Adipocyte (in vitro differentiated cells): ENCODE measurements around the gene CD58.

Experiments
- DNase-seq: peaks from one replicate; pipeline ENCODE4 v3.0.0-alpha.2; 2015; ENCODE audit warnings: low read depth
- H3K27me3 ChIP-seq: replicated peaks from 2 replicates; pipeline ENCODE4 v1.7.0; 2013; ENCODE audit warnings: mild to moderate bottlenecking, low read length, moderate library complexity; ENCODE audit not compliant: control insufficient read depth, insufficient read depth
- H3K36me3 ChIP-seq: 2 replicates; pipeline ENCODE4 v1.7.0; 2013; ENCODE audit warnings: low read length, mild to moderate bottlenecking, moderate library complexity; ENCODE audit not compliant: control insufficient read depth, insufficient read depth, severe bottlenecking
- H3K4me1 ChIP-seq: 2 replicates; pipeline ENCODE4 v1.7.0; 2013; ENCODE audit warnings: mild to moderate bottlenecking, low read length, moderate library complexity; ENCODE audit not compliant: control insufficient read depth, insufficient read depth
- H3K4me3 ChIP-seq: 2 replicates; pipeline ENCODE4 v1.7.0; 2013; ENCODE audit warnings: mild to moderate bottlenecking, low read length, moderate library complexity
- H3K9ac ChIP-seq: 2 replicates; pipeline ENCODE4 v1.7.0; 2013; ENCODE audit warnings: mild to moderate bottlenecking, low read length, moderate library complexity
- H3K9me3 ChIP-seq: 2 replicates; pipeline ENCODE4 v1.7.0; 2013; ENCODE audit warnings: mild to moderate bottlenecking, low read length, moderate library complexity; ENCODE audit not compliant: control insufficient read depth

Gene CD58

DNA sequence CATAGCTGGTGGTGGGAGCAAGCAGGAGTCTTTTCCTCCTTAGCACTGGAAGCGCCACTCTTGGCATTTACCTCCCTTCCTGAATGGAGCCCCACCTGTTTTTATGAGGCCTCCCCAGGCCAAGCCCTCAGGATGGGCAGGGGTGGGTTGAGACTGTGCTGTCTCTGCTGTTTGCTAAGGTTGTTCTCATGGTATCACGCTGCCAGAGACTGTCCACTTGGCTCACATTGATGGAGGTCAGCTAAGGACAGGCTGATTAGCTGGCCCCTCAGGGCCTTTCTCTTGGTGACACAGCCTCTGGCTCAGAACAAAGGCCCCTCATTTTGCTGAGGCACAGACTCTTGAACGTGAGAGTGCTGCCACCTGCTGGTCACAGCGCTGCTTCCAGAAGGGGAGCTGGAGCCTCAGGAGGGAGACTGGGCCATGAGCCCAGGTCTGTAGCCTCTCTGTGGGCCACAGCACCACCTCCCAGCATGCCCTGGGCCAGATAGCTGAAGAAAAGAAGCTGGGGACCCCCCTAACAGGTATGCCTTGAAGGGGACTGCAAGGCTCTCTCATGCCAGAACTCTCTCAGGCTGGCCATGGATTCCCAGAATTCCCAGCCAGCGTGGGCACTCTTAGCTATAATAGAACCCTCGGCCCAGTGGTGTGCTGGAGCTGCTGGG lies 85.6 kb downstream of the CD58 start:
- Histone ChIP-seq H3K36me3 (no peaks in the 10 kb centered on the region), H3K4me3 (no peak overlapping the region), H3K27me3 (no peaks in the 10 kb centered on the region), H3K4me1 (peaks cover 22% of the 10 kb centered on the region), H3K9ac (peak overlapping the region; percentile 13), H3K9me3 (no peaks in the 10 kb centered on the region)
- DNase-seq: peak; percentile 95

DNA sequence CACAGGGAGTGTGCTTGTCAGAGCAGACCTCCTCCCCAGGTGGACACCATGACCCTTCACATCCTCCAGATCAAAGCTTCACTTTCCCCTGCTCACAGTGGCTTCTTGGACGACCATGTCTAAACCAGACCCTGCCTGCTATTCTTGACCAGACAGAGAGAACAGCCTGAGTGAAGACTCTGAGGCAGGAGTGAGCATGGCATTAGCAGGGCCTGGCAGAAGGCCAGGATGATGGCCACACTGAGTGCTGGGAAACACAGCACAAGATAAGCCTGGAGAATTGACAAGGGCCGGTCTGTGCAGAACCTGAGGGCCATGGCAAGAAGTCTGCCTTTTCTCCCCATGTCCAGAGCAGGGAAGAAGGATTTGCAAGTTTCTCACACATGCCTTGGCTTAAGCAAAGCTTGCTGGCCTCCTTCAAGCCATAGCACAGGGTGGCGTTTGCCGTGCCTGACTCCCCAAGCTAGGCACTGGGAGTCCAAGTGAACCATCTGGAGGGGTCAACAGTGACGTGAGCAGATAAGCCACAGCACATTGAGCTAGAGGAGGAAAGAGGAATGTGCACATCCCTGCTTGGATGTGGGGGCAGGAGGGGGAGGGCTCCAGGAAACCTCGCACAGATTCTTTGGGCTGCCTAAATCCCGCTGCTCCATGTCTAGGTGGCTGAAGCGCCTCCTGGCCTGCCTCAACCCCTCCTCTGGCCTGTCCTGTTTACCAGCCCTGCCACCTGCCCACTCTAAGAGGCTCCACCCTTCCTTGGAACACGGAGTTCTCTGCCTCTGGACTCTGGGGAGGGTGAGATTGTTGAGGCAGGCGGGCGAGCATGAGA lies 87.1 kb downstream of the CD58 start:
- no peak overlapping the region for H3K9ac ChIP-seq
- no peaks in the 10 kb centered on the region for H3K9me3 ChIP-seq
- peaks cover 22% of the 10 kb centered on the region for H3K4me1 ChIP-seq
- H3K27me3 ChIP-seq: no peaks in the 10 kb centered on the region
- H3K36me3 ChIP-seq: no peaks in the 10 kb centered on the region
- no peak overlapping the region for H3K4me3 ChIP-seq
- DNase-seq: no peak

DNA sequence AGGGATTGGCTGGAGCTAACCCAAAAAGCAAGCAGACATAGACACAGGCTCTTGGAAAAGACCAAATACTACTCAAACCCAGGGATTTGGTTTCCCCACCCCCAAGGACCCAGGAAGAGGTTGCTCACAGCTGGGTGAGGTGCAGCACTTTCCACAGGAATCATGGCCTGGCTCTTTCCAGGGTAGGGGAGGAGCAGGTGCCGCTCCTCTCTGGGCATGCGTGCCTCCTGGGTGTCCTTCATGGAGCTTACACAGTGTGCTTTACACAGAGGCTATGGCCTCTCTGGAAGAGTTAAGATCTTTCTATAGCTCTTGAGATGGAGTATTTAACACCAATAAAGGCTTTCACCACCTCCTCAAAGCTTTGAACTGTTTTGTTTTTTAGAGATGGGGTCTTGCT lies 88.3 kb downstream of the CD58 start:
- DNase-seq: no peak
- peaks cover 22% of the 10 kb centered on the region for H3K4me1 ChIP-seq
- H3K27me3 ChIP-seq: no peaks in the 10 kb centered on the region
- H3K4me3 ChIP-seq: no peak overlapping the region
- H3K9ac ChIP-seq: no peak overlapping the region
- no peaks in the 10 kb centered on the region for H3K36me3 ChIP-seq
- no peaks in the 10 kb centered on the region for H3K9me3 ChIP-seq

DNA sequence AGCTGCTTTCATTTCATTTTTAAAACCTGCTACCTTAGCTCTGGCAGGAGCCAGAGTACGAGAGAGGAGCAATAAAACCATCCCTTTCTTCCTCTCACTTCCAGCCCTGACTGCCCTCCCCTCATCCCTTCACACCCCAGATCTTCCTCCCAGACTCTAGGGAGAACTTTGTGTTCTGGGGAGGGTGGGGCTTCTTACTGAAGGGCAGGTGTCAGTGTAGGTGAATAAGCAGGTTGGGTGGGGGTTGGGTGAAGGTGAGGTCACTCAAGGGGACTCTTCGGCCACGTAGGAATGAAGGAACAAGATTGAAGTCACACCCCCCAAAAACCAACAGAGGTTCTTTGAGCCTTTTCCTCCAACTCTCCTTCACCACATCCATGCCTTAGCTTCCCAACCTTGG lies 88.9 kb downstream of the CD58 start:
- H3K9me3 ChIP-seq: no peaks in the 10 kb centered on the region
- H3K27me3 ChIP-seq: no peaks in the 10 kb centered on the region
- H3K4me1 ChIP-seq: peaks cover 21% of the 10 kb centered on the region
- no peak overlapping the region for H3K4me3 ChIP-seq
- no peak for DNase-seq
- no peak overlapping the region for H3K9ac ChIP-seq
- H3K36me3 ChIP-seq: no peaks in the 10 kb centered on the region

GRCh38 chr1:116478621-116479020 lies 92.2 kb downstream of the CD58 start:
- Histone ChIP-seq H3K4me3 (no peak overlapping the region), H3K9me3 (no peaks in the 10 kb centered on the region)

DNA sequence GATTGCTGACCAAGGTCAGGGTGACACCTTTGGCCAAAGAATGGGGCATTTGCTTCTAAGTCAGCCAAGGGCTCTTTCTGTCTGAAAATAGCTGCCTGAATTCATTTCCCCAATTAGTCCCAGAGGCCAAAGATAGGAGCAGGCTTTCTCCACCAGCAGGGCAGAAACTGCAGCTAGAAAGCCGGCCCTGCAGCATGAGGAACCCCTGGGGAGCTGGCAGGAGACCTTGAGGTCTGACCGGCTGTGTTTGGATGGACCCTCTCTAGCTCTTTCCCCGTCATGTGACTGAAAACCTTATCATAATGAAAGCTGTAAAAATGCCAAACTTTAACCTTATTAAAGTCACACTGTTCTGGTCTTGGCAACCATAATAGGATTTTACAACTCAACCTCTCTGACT lies 93.4 kb downstream of the CD58 start:
- H3K36me3 ChIP-seq: no peaks in the 10 kb centered on the region
- H3K9ac ChIP-seq: no peak overlapping the region
- DNase-seq: no peak
- no peaks in the 10 kb centered on the region for H3K9me3 ChIP-seq
- no peaks in the 10 kb centered on the region for H3K27me3 ChIP-seq
- H3K4me1 ChIP-seq: no peaks in the 10 kb centered on the region
- H3K4me3 ChIP-seq: no peak overlapping the region

More at GRCh38 chr1:116478621-116479020, 92.2 kb downstream of the CD58 start:
- Histone ChIP-seq H3K9ac (no peak overlapping the region), H3K4me1 (no peaks in the 10 kb centered on the region), H3K36me3 (no peaks in the 10 kb centered on the region), H3K27me3 (no peaks in the 10 kb centered on the region)
- DNase-seq: no peak

- Histone ChIP-seq H3K4me3 (no peak overlapping the region), H3K4me1 (no peaks in the 10 kb centered on the region), H3K9ac (no peak overlapping the region), H3K36me3 (no peaks in the 10 kb centered on the region), H3K9me3 (no peaks in the 10 kb centered on the region), H3K27me3 (no peaks in the 10 kb centered on the region)
- DNase-seq: no peak
Observed at GRCh38 chr1:116476321-116476720, 94.5 kb downstream of the CD58 start.

- Histone ChIP-seq H3K36me3 (no peaks in the 10 kb centered on the region), H3K4me1 (no peaks in the 10 kb centered on the region), H3K4me3 (no peak overlapping the region), H3K9ac (no peak overlapping the region), H3K27me3 (no peaks in the 10 kb centered on the region), H3K9me3 (no peaks in the 10 kb centered on the region)
- no peak for DNase-seq
Observed at GRCh38 chr1:116475850-116476218, 95.0 kb downstream of the CD58 start.

DNA sequence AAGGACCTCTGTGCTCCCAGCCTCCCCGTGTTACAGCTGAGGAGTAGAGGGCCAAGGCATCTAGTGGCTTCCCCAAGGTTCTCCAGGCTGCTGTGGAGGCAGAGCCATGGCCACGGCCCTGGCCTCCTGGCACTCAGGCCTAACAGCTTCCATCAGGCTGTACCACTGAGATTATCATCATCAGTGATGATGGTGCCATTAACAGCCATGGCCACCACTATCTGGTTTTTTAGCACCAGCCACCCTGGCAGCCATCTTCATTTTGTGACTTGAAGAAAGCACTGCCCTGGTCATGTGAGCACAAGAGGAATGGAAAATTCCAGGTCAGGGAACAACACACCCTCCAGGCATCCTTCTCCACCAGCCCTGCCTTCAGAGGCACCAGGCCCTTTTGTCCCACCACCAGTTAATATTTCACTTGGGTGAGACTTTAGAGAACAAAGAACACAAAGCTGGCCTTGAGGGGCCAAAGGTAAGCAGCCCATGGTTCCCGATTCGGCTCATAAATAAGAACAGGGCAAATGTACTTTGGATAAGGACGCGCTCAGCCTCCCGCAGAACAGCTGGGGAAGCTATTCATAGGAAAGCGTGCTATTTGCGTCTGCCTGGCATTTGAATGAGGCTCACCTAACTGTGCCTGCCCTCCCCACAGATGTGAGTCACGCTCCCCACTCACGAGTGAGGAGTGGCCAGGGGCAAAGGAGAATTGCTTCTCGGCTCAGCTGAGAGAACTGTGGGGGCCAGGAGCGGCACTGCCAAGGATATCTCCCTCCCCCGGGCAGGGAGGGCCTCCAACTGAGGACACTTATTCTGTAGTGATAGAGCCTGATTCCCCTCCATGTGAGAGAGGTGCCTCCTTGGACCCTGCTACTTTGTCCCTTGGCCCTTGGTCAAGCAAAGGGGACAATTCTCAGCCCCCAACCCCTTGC lies 95.6 kb downstream of the CD58 start:
- Histone ChIP-seq H3K36me3 (no peaks in the 10 kb centered on the region), H3K4me3 (no peak overlapping the region), H3K9me3 (no peaks in the 10 kb centered on the region), H3K9ac (no peak overlapping the region), H3K27me3 (no peaks in the 10 kb centered on the region), H3K4me1 (no peaks in the 10 kb centered on the region)
- DNase-seq: no peak

- Histone ChIP-seq H3K36me3 (no peaks in the 10 kb centered on the region), H3K27me3 (no peaks in the 10 kb centered on the region), H3K9ac (no peak overlapping the region), H3K4me1 (no peaks in the 10 kb centered on the region), H3K4me3 (no peak overlapping the region), H3K9me3 (no peaks in the 10 kb centered on the region)
- peak; percentile 36 for DNase-seq
Observed at GRCh38 chr1:116472431-116472961, 98.3 kb downstream of the CD58 start.

GRCh38 chr1:116471241-116471640 lies 99.6 kb downstream of the CD58 start:
- H3K4me3 ChIP-seq: no peak overlapping the region
- no peaks in the 10 kb centered on the region for H3K9me3 ChIP-seq
- no peaks in the 10 kb centered on the region for H3K27me3 ChIP-seq
- no peaks in the 10 kb centered on the region for H3K36me3 ChIP-seq
- no peak overlapping the region for H3K9ac ChIP-seq
- no peak for DNase-seq
- no peaks in the 10 kb centered on the region for H3K4me1 ChIP-seq
